Measurements from ENCODE around the gene CIB2. TPM values are rescaled to one million over a fixed set of nuclear protein-coding genes. Genes with fewer than 3 reads are reported as not detected.

Gene CIB2
- total RNA-seq, 1 donor from 2014 or later, result 1.8 TPM

GRCh38 chr15:78167227-78167888 lies 36.1 kb upstream of the CIB2 start:
- Histone ChIP-seq H3K4me3 (ENCODE audit: low read depth, low read length) (no peak overlapping the region), H3K36me3 (ENCODE audit: control insufficient read depth, insufficient read depth, low read length) (peaks cover 15% of the 10 kb centered on the region), H3K27me3 (ENCODE audit: control insufficient read depth, insufficient read depth, low read length) (no peaks in the 10 kb centered on the region)
- TF ChIP-seq CTCF (IDR thresholded peaks at IDR 0.05; ENCODE audit: insufficient read depth, low read length, severe bottlenecking), result no peak
- DNase-seq (ENCODE audit: low read depth) (no peak), FAIRE-seq (no peak)

- TF ChIP-seq CTCF (IDR thresholded peaks at IDR 0.05; ENCODE audit: insufficient read depth, low read length, severe bottlenecking), result no peak
- Histone ChIP-seq H3K27me3 (ENCODE audit: control insufficient read depth, insufficient read depth, low read length) (no peaks in the 10 kb centered on the region), H3K4me3 (ENCODE audit: low read depth, low read length) (no peak overlapping the region), H3K36me3 (ENCODE audit: control insufficient read depth, insufficient read depth, low read length) (peaks cover 12% of the 10 kb centered on the region)
- no peak for DNase-seq (ENCODE audit: low read depth)
- FAIRE-seq, result no peak
These were observed 32.8 kb upstream of the CIB2 start for GRCh38 chr15:78164010-78164409.

GRCh38 chr15:78162038-78162437 lies 30.8 kb upstream of the CIB2 start:
- no peak for DNase-seq (ENCODE audit: low read depth)
- Histone ChIP-seq H3K4me3 (ENCODE audit: low read depth, low read length) (no peak overlapping the region), H3K27me3 (ENCODE audit: control insufficient read depth, insufficient read depth, low read length) (no peaks in the 10 kb centered on the region), H3K36me3 (ENCODE audit: control insufficient read depth, insufficient read depth, low read length) (peaks cover 11% of the 10 kb centered on the region)
- no peak for TF ChIP-seq CTCF (IDR thresholded peaks at IDR 0.05; ENCODE audit: insufficient read depth, low read length, severe bottlenecking)
- FAIRE-seq, result no peak

GRCh38 chr15:78159395-78159794 lies 28.1 kb upstream of the CIB2 start:
- DNase-seq (ENCODE audit: low read depth), result no peak
- peaks cover 6% of the 10 kb centered on the region for H3K36me3 ChIP-seq (ENCODE audit: control insufficient read depth, insufficient read depth, low read length)
- no peak for FAIRE-seq

GRCh38 chr15:78157203-78157602 lies 26.0 kb upstream of the CIB2 start:
- TF ChIP-seq CTCF (IDR thresholded peaks at IDR 0.05; ENCODE audit: insufficient read depth, low read length, severe bottlenecking), result no peak
- DNase-seq (ENCODE audit: low read depth) (no peak), FAIRE-seq (no peak)
- Histone ChIP-seq H3K4me3 (ENCODE audit: low read depth, low read length) (no peak overlapping the region), H3K27me3 (ENCODE audit: control insufficient read depth, insufficient read depth, low read length) (no peaks in the 10 kb centered on the region), H3K36me3 (ENCODE audit: control insufficient read depth, insufficient read depth, low read length) (peaks cover 5% of the 10 kb centered on the region)

More at GRCh38 chr15:78159395-78159794, 28.1 kb upstream of the CIB2 start:
- no peak for TF ChIP-seq CTCF (IDR thresholded peaks at IDR 0.05; ENCODE audit: insufficient read depth, low read length, severe bottlenecking)
- H3K4me3 ChIP-seq (ENCODE audit: low read depth, low read length), result no peak overlapping the region
- no peaks in the 10 kb centered on the region for H3K27me3 ChIP-seq (ENCODE audit: control insufficient read depth, insufficient read depth, low read length)

GRCh38 chr15:78156653-78157052 lies 25.4 kb upstream of the CIB2 start:
- DNase-seq (ENCODE audit: low read depth) (peak; percentile 52), FAIRE-seq (no peak)
- Histone ChIP-seq H3K4me3 (ENCODE audit: low read depth, low read length) (no peak overlapping the region), H3K36me3 (ENCODE audit: control insufficient read depth, insufficient read depth, low read length) (peaks cover 2% of the 10 kb centered on the region), H3K27me3 (ENCODE audit: control insufficient read depth, insufficient read depth, low read length) (no peaks in the 10 kb centered on the region)
- TF ChIP-seq CTCF (IDR thresholded peaks at IDR 0.05; ENCODE audit: insufficient read depth, low read length, severe bottlenecking), result no peak

Measured in bronchial epithelial cell (primary cell).